HCEC 1CT (cell line): Measurements from ENCODE around the gene SNAP91.

Source experiments
- DNase-seq: peaks from one replicate; pipeline ENCODE4 v3.0.0-alpha.2; 2017

Gene SNAP91

DNA sequence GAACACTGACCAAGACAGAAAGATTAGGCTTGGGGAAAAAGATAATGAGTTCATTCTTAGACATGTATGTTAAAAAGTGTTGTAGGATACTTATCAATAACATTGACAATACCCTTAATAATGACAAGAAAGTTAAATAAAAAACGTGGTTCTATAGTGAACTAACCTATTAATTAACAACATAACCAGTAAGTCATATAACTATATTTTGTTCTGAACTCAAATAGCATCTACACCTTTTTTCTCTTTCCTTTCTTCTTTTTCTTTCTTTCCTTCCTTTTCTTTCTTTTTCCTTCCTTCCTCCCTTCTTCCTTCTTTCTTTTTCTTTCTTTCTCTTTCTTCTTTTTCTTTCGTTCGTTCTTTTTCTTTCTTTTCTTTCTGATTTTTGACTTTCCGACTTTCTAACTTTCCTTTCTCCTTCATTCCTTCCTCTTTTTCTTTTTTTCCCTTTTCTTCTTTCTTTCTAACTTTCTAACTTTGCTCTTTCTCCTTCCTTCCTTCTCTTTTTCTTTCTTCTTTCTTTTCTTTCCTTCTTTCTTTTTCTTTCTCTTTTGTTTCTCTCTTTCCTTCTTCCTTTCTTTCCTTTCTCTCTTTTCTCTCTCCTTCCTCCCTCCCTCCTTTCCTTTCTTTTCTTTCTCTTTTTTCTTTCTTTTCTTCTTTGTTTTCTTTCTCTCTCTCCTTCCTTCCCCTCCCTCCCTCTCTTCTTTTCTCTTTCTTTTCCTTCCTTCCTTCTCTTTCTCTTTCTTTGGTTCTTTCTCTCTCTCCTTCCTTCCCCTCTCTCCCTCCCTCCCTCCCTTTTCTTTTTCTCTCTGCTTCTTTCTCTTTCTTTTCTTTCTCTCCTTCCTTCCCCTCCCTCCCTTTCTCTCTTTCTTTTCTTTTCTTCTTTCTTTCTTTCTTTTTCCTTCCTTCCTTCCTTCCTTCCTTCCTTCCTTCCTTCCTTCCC is 172.0 kb downstream of the SNAP91 start:
- DNase-seq, result no peak

GRCh38 chr6:83536034-83536646 is 172.8 kb downstream of the SNAP91 start:
- peak; percentile 28 for DNase-seq

- peak; percentile 40 for DNase-seq
Observed at GRCh38 chr6:83518816-83519480, 190.0 kb downstream of the SNAP91 start.

- DNase-seq, result no peak
Observed at GRCh38 chr6:83517500-83517899, 191.4 kb downstream of the SNAP91 start.

GRCh38 chr6:83514866-83515466 is 193.9 kb downstream of the SNAP91 start:
- peak; percentile 57 for DNase-seq

- DNase-seq, result no peak
Observed at GRCh38 chr6:83514466-83514865, 194.4 kb downstream of the SNAP91 start.

DNA sequence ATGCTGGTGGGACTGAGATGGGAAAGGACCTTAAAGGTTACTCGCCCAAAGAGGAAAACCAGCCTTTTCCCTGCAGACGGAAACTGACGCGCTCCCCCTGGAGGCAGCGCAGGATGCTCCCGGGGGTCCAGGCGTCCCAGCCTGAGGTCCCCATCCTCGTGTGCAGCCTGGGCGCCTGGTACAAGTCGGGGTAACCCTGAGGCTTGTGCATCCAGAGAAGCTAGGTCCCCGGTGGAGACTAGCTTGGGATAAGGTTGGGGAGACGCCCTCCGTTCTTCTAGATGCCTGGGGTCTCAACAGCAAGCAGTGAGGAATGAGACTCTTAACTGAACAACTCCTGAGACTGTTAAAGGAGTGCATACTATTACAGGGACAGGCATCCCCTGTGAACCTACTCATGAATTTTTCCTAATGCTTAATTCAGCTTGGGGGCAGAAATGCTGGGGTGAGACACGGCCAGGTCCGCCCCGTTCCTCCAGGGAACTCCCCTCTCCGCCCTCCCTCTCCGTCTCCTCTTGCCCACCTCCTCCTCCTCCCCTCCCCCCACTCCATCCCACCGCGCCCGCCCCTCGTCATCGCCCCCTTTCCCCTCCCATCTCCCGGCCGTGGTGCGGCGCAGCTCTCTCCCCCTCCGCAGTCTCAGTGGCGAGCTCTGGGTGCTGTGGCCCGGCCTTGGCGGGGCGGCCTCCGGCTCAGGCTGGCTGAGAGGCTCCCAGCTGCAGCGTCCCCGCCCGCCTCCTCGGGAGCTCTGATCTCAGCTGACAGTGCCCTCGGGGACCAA is 196.8 kb downstream of the SNAP91 start, which contains the start of gene PRSS35:
TSS of gene PRSS35 (plus strand) at position 634 of the 781 bp plus-strand sequence. CDS start 10,908 bp downstream, outside the sequence.
- DNase-seq, result peak; percentile 26

GRCh38 chr6:83511266-83511665 is 197.6 kb downstream of the SNAP91 start:
- DNase-seq, result no peak

- DNase-seq, result no peak
Observed at GRCh38 chr6:83510791-83511190, 198.1 kb downstream of the SNAP91 start.

DNA sequence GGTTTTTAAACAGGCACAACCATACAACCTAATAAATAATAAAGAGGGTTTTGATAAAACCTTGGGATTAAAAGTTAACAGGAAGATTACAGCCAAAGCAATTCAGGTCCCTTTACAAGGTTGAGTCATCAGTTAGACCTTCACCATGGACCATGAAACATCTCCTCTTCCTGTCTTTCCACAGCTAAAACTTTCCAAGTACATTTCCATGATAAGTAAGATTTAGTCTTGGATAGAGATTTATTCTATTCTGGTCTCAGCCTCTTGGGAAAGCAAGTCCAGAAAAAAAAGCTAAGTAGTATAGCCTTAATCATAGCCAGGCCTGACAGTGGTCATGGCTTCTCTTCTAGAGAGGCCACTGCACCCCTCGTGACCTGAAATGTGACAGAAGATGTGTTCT is 199.5 kb downstream of the SNAP91 start:
- no peak for DNase-seq

GRCh38 chr6:83505356-83505755 is 203.5 kb downstream of the SNAP91 start:
- no peak for DNase-seq
